Measurements from ENCODE around the gene CPLX4.

The CPLX4 gene, protein sequence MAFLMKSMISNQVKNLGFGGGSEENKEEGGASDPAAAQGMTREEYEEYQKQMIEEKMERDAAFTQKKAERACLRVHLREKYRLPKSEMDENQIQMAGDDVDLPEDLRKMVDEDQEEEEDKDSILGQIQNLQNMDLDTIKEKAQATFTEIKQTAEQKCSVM

GRCh38 chr18:59318460-59319050, at the start of gene CPLX4:
CPLX4 (minus strand) TSS chr18:59318649; CDS start chr18:59318462, 187 bp downstream.
- no peak within 1 kb of the TSS for H3K9ac ChIP-seq (ENCODE audit: low read length)
- no peak within 1 kb of the TSS for H3K4me3 ChIP-seq (ENCODE audit: low read depth in 1 of 2, low read length in 2 of 2)
- no peaks in the 10 kb centered on the region for H3K36me3 ChIP-seq (ENCODE audit: insufficient read depth, low read length)
- H3K27ac ChIP-seq (ENCODE audit: low read depth, low read length): no peak within 1 kb of the TSS
- no peaks in the 10 kb centered on the region for H3K4me1 ChIP-seq (ENCODE audit: insufficient read depth, low read length)
- no peaks in the 10 kb centered on the region for H3K9me3 ChIP-seq (ENCODE audit: low read length)
- no peaks in the 10 kb centered on the region for H3K27me3 ChIP-seq (ENCODE audit: control insufficient read depth in 1 of 2, insufficient read depth in 2 of 2, low read length in 2 of 2)

DNA sequence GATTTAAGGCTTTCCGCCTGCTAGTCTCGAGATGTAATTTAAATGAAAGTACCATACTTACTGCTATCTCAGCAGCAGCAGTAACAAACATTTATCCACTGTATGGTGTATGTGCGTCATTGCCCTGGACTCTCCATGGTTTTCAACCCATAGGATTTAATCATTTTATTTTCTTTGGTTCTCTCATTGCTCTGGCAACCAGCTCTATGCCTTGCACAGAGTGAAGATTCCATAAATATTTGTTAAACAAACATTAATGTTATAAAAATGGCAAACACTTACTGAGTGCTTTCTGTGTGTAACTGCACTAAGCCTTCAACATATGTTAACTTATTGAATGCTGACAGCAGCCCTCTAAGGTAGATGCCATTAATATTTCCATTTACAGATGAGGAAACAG, 41.9 kb upstream of the CPLX4 start:
- peaks cover 7% of the 10 kb centered on the region for H3K4me1 ChIP-seq (ENCODE audit: insufficient read depth, low read length)
- peaks cover 8% of the 10 kb centered on the region for H3K36me3 ChIP-seq (ENCODE audit: insufficient read depth, low read length)
- H3K27me3 ChIP-seq (ENCODE audit: control insufficient read depth in 1 of 2, insufficient read depth in 2 of 2, low read length in 2 of 2): no peaks in the 10 kb centered on the region
- H3K9me3 ChIP-seq (ENCODE audit: low read length): no peaks in the 10 kb centered on the region
- H3K27ac ChIP-seq (ENCODE audit: low read depth, low read length): no peak overlapping the region
- no peak overlapping the region for H3K4me3 ChIP-seq (ENCODE audit: low read depth in 1 of 2, low read length in 2 of 2)
- H3K9ac ChIP-seq (ENCODE audit: low read length): no peak overlapping the region

GRCh38 chr18:59359576-59359952, 41.1 kb upstream of the CPLX4 start:
- Histone ChIP-seq H3K36me3 (ENCODE audit: insufficient read depth, low read length) (peaks cover 15% of the 10 kb centered on the region), H3K27ac (ENCODE audit: low read depth, low read length) (peak overlapping the region; percentile 10), H3K9ac (ENCODE audit: low read length) (peak overlapping the region; percentile 37), H3K4me1 (ENCODE audit: insufficient read depth, low read length) (peaks cover 7% of the 10 kb centered on the region), H3K9me3 (ENCODE audit: low read length) (no peaks in the 10 kb centered on the region), H3K4me3 (ENCODE audit: low read depth in 1 of 2, low read length in 2 of 2) (peak overlapping the region; percentile 87 to 97), H3K27me3 (ENCODE audit: control insufficient read depth in 1 of 2, insufficient read depth in 2 of 2, low read length in 2 of 2) (no peaks in the 10 kb centered on the region)

DNA sequence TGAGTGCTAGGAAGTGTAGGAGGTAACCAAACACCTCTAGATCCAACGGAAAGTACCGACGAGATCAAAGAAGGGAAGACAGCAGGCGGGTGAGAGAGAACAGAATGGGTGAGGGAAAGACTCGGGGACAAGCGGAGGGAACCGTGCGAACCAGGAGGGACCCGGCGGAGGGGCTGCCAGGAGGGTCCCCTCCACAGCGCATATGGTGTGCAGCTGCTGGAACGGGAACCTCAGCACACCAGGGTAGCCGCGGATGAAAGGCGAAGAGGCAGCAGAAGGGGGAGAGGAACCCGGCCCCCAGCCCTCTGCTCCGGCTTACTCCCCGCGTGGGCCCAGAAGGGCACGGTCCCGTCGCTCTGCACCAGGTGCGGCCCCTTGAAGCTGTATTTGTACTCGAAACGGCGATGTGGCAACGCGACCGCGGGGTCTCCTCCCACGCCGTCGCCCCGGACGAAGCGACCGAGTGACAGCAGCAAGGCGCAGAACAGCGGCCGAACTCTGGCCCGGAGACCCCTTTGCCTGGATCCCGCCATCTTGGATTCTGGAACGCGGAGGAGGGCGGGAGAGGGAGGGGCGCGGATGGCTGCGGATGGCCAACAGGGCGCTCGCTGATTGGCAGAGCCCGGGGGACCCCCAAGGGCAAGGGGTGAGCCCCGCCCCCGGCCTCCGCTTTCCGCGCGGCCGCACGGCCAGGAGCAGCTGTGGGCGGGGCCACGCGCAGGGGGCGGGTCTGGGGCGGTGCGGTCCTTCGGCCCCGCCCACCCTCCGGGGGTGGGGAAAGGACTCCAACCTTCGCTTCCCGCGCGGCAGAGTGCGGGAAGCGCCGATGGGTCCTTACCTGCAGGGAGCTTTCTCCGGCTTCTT, 40.5 kb upstream of the CPLX4 start, which contains the start of gene LMAN1:
TSS of gene LMAN1 (minus strand) at position 554 of the 864 bp plus-strand sequence. CDS start at position 533, 21 bp downstream.
- Histone ChIP-seq H3K9ac (ENCODE audit: low read length) (peak within 1 kb of the TSS; percentile 51), H3K27me3 (ENCODE audit: control insufficient read depth in 1 of 2, insufficient read depth in 2 of 2, low read length in 2 of 2) (no peaks in the 10 kb centered on the region), H3K9me3 (ENCODE audit: low read length) (no peaks in the 10 kb centered on the region), H3K4me3 (ENCODE audit: low read depth in 1 of 2, low read length in 2 of 2) (peak within 1 kb of the TSS; percentile 87 to 97), H3K27ac (ENCODE audit: low read depth, low read length) (peak within 1 kb of the TSS; percentile 82), H3K36me3 (ENCODE audit: insufficient read depth, low read length) (peaks cover 18% of the 10 kb centered on the region), H3K4me1 (ENCODE audit: insufficient read depth, low read length) (peaks cover 7% of the 10 kb centered on the region)

DNA sequence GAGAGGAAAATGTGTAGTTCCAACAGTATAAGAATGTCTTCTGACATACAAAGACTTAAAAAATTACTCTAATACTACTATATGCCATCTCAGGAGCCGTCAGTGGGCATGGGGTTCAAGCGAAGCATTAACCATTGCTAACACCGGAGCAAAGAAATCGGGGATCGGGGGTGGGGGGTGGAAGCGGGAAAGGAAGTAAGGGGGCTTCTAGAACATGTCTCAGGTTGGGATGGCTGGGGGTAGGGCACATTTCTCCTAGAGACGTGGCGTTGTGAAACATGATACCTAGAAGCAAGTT, 39.9 kb upstream of the CPLX4 start:
- Histone ChIP-seq H3K27me3 (ENCODE audit: control insufficient read depth in 1 of 2, insufficient read depth in 2 of 2, low read length in 2 of 2) (no peaks in the 10 kb centered on the region), H3K27ac (ENCODE audit: low read depth, low read length) (peak overlapping the region; percentile 82)

DNA sequence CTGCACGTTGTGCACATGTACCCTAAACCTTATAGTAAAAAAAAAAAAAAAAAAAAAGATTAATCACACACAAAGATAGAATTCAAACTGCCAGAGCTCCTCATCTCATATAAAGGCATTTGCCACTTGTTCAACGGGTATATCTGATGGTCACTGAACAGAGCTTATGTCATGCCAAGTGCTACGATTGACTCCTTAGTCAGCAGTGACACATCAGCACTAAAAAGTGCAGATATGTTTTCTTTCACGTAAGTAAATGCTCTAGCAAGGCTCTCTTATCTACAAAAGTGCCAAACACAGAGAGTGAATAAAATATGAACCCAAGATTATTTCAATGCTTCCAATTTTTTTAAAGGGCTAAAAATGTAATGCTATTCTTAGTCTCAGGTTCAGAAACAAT, 39.5 kb upstream of the CPLX4 start:
- no peaks in the 10 kb centered on the region for H3K27me3 ChIP-seq (ENCODE audit: control insufficient read depth in 1 of 2, insufficient read depth in 2 of 2, low read length in 2 of 2)
- peak overlapping the region; percentile 51 for H3K9ac ChIP-seq (ENCODE audit: low read length)
- no peak overlapping the region for H3K27ac ChIP-seq (ENCODE audit: low read depth, low read length)
- H3K4me3 ChIP-seq (ENCODE audit: low read depth in 1 of 2, low read length in 2 of 2): peak overlapping the region in 1 of 2 donors; percentile 75
- no peaks in the 10 kb centered on the region for H3K9me3 ChIP-seq (ENCODE audit: low read length)
- peaks cover 7% of the 10 kb centered on the region for H3K4me1 ChIP-seq (ENCODE audit: insufficient read depth, low read length)
- peaks cover 23% of the 10 kb centered on the region for H3K36me3 ChIP-seq (ENCODE audit: insufficient read depth, low read length)

More for the DNA sequence above, 39.9 kb upstream of the CPLX4 start:
- peak overlapping the region; percentile 75 to 97 for H3K4me3 ChIP-seq (ENCODE audit: low read depth in 1 of 2, low read length in 2 of 2)
- H3K9me3 ChIP-seq (ENCODE audit: low read length): no peaks in the 10 kb centered on the region
- peaks cover 7% of the 10 kb centered on the region for H3K4me1 ChIP-seq (ENCODE audit: insufficient read depth, low read length)
- H3K36me3 ChIP-seq (ENCODE audit: insufficient read depth, low read length): peaks cover 19% of the 10 kb centered on the region
- H3K9ac ChIP-seq (ENCODE audit: low read length): peak overlapping the region; percentile 51

- no peaks in the 10 kb centered on the region for H3K4me1 ChIP-seq (ENCODE audit: insufficient read depth, low read length)
- no peak overlapping the region for H3K27ac ChIP-seq (ENCODE audit: low read depth, low read length)
- H3K9me3 ChIP-seq (ENCODE audit: low read length): no peaks in the 10 kb centered on the region
- H3K27me3 ChIP-seq (ENCODE audit: control insufficient read depth in 1 of 2, insufficient read depth in 2 of 2, low read length in 2 of 2): no peaks in the 10 kb centered on the region
- no peak overlapping the region for H3K4me3 ChIP-seq (ENCODE audit: low read depth in 1 of 2, low read length in 2 of 2)
- no peak overlapping the region for H3K9ac ChIP-seq (ENCODE audit: low read length)
- H3K36me3 ChIP-seq (ENCODE audit: insufficient read depth, low read length): peaks cover 49% of the 10 kb centered on the region
These were observed 36.3 kb upstream of the CPLX4 start for GRCh38 chr18:59354731-59355130.

GRCh38 chr18:59353079-59353680, 34.7 kb upstream of the CPLX4 start:
- H3K9me3 ChIP-seq (ENCODE audit: low read length): no peaks in the 10 kb centered on the region
- no peak overlapping the region for H3K9ac ChIP-seq (ENCODE audit: low read length)
- no peaks in the 10 kb centered on the region for H3K27me3 ChIP-seq (ENCODE audit: control insufficient read depth in 1 of 2, insufficient read depth in 2 of 2, low read length in 2 of 2)
- H3K27ac ChIP-seq (ENCODE audit: low read depth, low read length): no peak overlapping the region
- no peak overlapping the region for H3K4me3 ChIP-seq (ENCODE audit: low read depth in 1 of 2, low read length in 2 of 2)
- peaks cover 63% of the 10 kb centered on the region for H3K36me3 ChIP-seq (ENCODE audit: insufficient read depth, low read length)
- H3K4me1 ChIP-seq (ENCODE audit: insufficient read depth, low read length): no peaks in the 10 kb centered on the region

GRCh38 chr18:59352250-59352855, 33.9 kb upstream of the CPLX4 start:
- Histone ChIP-seq H3K36me3 (ENCODE audit: insufficient read depth, low read length) (peaks cover 69% of the 10 kb centered on the region), H3K27me3 (ENCODE audit: control insufficient read depth in 1 of 2, insufficient read depth in 2 of 2, low read length in 2 of 2) (no peaks in the 10 kb centered on the region), H3K4me1 (ENCODE audit: insufficient read depth, low read length) (no peaks in the 10 kb centered on the region), H3K27ac (ENCODE audit: low read depth, low read length) (no peak overlapping the region), H3K9me3 (ENCODE audit: low read length) (no peaks in the 10 kb centered on the region), H3K4me3 (ENCODE audit: low read depth in 1 of 2, low read length in 2 of 2) (no peak overlapping the region), H3K9ac (ENCODE audit: low read length) (no peak overlapping the region)

GRCh38 chr18:59345556-59345955, 27.1 kb upstream of the CPLX4 start:
- Histone ChIP-seq H3K4me1 (ENCODE audit: insufficient read depth, low read length) (no peaks in the 10 kb centered on the region), H3K4me3 (ENCODE audit: low read depth in 1 of 2, low read length in 2 of 2) (no peak overlapping the region), H3K27ac (ENCODE audit: low read depth, low read length) (no peak overlapping the region), H3K9me3 (ENCODE audit: low read length) (no peaks in the 10 kb centered on the region), H3K27me3 (ENCODE audit: control insufficient read depth in 1 of 2, insufficient read depth in 2 of 2, low read length in 2 of 2) (no peaks in the 10 kb centered on the region), H3K36me3 (ENCODE audit: insufficient read depth, low read length) (peaks cover 41% of the 10 kb centered on the region), H3K9ac (ENCODE audit: low read length) (no peak overlapping the region)

DNA sequence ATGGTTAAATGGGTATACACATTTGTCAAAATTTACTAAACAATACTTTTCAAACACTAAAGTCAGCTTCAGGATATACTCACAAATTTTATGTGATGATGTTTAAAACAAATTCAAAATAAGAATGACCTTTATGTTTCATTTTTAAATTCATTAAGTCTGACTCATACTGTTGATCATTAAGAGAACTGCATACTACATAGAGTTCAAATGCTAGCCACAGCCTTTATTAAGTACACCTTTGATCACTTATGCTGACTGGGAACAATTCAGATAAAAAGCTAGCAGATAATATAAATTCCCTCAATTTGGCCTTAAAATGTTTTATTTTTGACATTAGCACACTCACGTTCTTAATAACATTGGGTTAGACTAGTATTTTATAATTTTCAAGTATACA, 26.5 kb upstream of the CPLX4 start:
- H3K4me1 ChIP-seq (ENCODE audit: insufficient read depth, low read length): no peaks in the 10 kb centered on the region
- peaks cover 46% of the 10 kb centered on the region for H3K36me3 ChIP-seq (ENCODE audit: insufficient read depth, low read length)
- H3K4me3 ChIP-seq (ENCODE audit: low read depth in 1 of 2, low read length in 2 of 2): no peak overlapping the region
- no peaks in the 10 kb centered on the region for H3K27me3 ChIP-seq (ENCODE audit: control insufficient read depth in 1 of 2, insufficient read depth in 2 of 2, low read length in 2 of 2)
- no peak overlapping the region for H3K9ac ChIP-seq (ENCODE audit: low read length)
- H3K27ac ChIP-seq (ENCODE audit: low read depth, low read length): no peak overlapping the region
- H3K9me3 ChIP-seq (ENCODE audit: low read length): peaks cover 4% of the 10 kb centered on the region
